H9 (cell line): ENCODE results near the gene AP1S1. TPM values are rescaled to one million over a fixed set of nuclear protein-coding genes. Genes with fewer than 3 reads are reported as not detected.
A peak's percentile ranks its signal among the peaks of the same experiment; 100 is the strongest.
"Not testable (repeated sequence)": the region's sequence is repeated elsewhere in the genome, so short reads cannot be mapped to it uniquely, and the experiment has no call there.

ENCODE experiments used
- DNase-seq: peaks from one replicate; pipeline ENCODE4 v3.0.0-alpha.2; 2017
- H2AFZ ChIP-seq: one replicate; pipeline ENCODE4 v1.6.1; 2013; ENCODE audit warnings: mild to moderate bottlenecking, low read length, control low read depth, moderate library complexity
- H2AK5ac ChIP-seq: 2 replicates; pipeline ENCODE4 v1.6.1; 2013; ENCODE audit warnings: low read length, control low read depth, mixed read lengths; ENCODE audit not compliant: insufficient read length
- H2BK120ac ChIP-seq: one replicate; pipeline ENCODE4 v1.6.1; 2013; ENCODE audit warnings: low read depth, mild to moderate bottlenecking, low read length, control low read depth, inconsistent platforms; ENCODE audit not compliant: poor library complexity, severe bottlenecking
- H2BK12ac ChIP-seq: 2 replicates; pipeline ENCODE4 v1.6.1; 2013; ENCODE audit warnings: low read length, control low read depth, mixed read lengths, low read depth; ENCODE audit not compliant: insufficient read length
- H2BK15ac ChIP-seq: 2 replicates; pipeline ENCODE4 v1.6.1; 2013; ENCODE audit warnings: low read depth, low read length, control low read depth
- H2BK20ac ChIP-seq: one replicate; pipeline ENCODE4 v1.6.1; 2013; ENCODE audit warnings: low read depth, mild to moderate bottlenecking, low read length, control low read depth, inconsistent platforms; ENCODE audit not compliant: poor library complexity, severe bottlenecking
- H2BK5ac ChIP-seq: 2 replicates; pipeline ENCODE4 v1.6.1; 2013; ENCODE audit warnings: low read length, control low read depth, mixed read lengths; ENCODE audit not compliant: insufficient read length
- H3K14ac ChIP-seq: 2 replicates; pipeline ENCODE4 v1.6.1; 2013; ENCODE audit warnings: low read length, control low read depth; ENCODE audit not compliant: insufficient read depth
- H3K18ac ChIP-seq: 2 replicates; pipeline ENCODE4 v1.6.1; 2013; ENCODE audit warnings: low read depth, mild to moderate bottlenecking, mixed read lengths, low read length, control low read depth; ENCODE audit not compliant: insufficient read length
- H3K23ac ChIP-seq: 2 replicates; pipeline ENCODE4 v1.6.1; 2013; ENCODE audit warnings: low read length, control low read depth, mixed read lengths, low read depth; ENCODE audit not compliant: insufficient read length
- H3K23me2 ChIP-seq: 2 replicates; pipeline ENCODE4 v1.6.1; 2013; ENCODE audit warnings: low read depth, mild to moderate bottlenecking, mixed read lengths, low read length, control low read depth; ENCODE audit not compliant: insufficient read length, poor library complexity, severe bottlenecking
- H3K27ac ChIP-seq: 2 replicates; pipeline ENCODE4 v1.5.1; 2013; ENCODE audit warnings: low read length, control low read depth, mixed read lengths, low read depth; ENCODE audit not compliant: insufficient read length
- H3K27me3 ChIP-seq: 2 replicates; pipeline ENCODE4 v1.6.1; 2013; ENCODE audit warnings: low read length, control low read depth, inconsistent platforms; ENCODE audit not compliant: insufficient read depth
- H3K4ac ChIP-seq: 2 replicates; pipeline ENCODE4 v1.6.1; 2013; ENCODE audit warnings: low read depth, mild to moderate bottlenecking, control low read depth, inconsistent platforms, low read length, moderate library complexity
- H3K4me1 ChIP-seq: 2 replicates; pipeline ENCODE4 v1.6.1; 2013; ENCODE audit warnings: low read length, control low read depth, inconsistent platforms; ENCODE audit not compliant: insufficient read depth
- H3K4me2 ChIP-seq: 2 replicates; pipeline ENCODE4 v1.6.1; 2013; ENCODE audit warnings: low read length, control low read depth, mixed read lengths; ENCODE audit not compliant: insufficient read length, insufficient read depth
- H3K56ac ChIP-seq: 2 replicates; pipeline ENCODE4 v1.6.1; 2013; ENCODE audit warnings: low read depth, mild to moderate bottlenecking, mixed read lengths, low read length, control low read depth; ENCODE audit not compliant: insufficient read length
- H3K79me1 ChIP-seq: 2 replicates; pipeline ENCODE4 v1.6.1; 2013; ENCODE audit warnings: low read depth, mild to moderate bottlenecking, moderate library complexity, low read length, control low read depth, inconsistent platforms; ENCODE audit not compliant: insufficient read depth, poor library complexity, severe bottlenecking
- H3K79me2 ChIP-seq: 2 replicates; pipeline ENCODE4 v1.6.1; 2013; ENCODE audit warnings: low read length, control low read depth, inconsistent platforms; ENCODE audit not compliant: insufficient read depth
- H3K9ac ChIP-seq: 2 replicates; pipeline ENCODE4 v1.6.1; 2013; ENCODE audit warnings: low read length, control low read depth, mixed read lengths; ENCODE audit not compliant: insufficient read length; ENCODE audit errors: extremely low read depth
- H3K9me3 ChIP-seq: one replicate; pipeline ENCODE4 v1.6.1; 2013; ENCODE audit warnings: low read depth, low read length, inconsistent platforms; ENCODE audit not compliant: control insufficient read depth
- H3T11ph ChIP-seq: one replicate; pipeline ENCODE4 v1.6.1; 2013; ENCODE audit warnings: mild to moderate bottlenecking, low read length, control low read depth, inconsistent platforms
- H4K20me1 ChIP-seq: one replicate; pipeline ENCODE4 v1.6.1; 2013; ENCODE audit not compliant: control insufficient read depth, insufficient read length, insufficient read depth
- H4K5ac ChIP-seq: 2 replicates; pipeline ENCODE4 v1.6.1; 2013; ENCODE audit warnings: low read depth, mild to moderate bottlenecking, mixed read lengths, low read length, control low read depth; ENCODE audit not compliant: insufficient read length
- H4K8ac ChIP-seq: replicated peaks from 2 replicates; pipeline ENCODE4 v1.6.1; 2013; ENCODE audit warnings: low read length, control low read depth, mixed read lengths, low read depth; ENCODE audit not compliant: insufficient read length
- H4K91ac ChIP-seq: 2 replicates; pipeline ENCODE4 v1.6.1; 2013; ENCODE audit warnings: low read depth, mild to moderate bottlenecking, moderate library complexity, mixed read lengths, low read length, control low read depth; ENCODE audit not compliant: insufficient read length
- H3K27ac Mint-ChIP-seq, 3 experiments: 2 replicates in 2 of 3; 3 replicates in 1 of 3; pipeline ENCODE4 v1.8.0; 2020 to 2021; ENCODE audit warnings: mixed read lengths in 3 of 3, mild to moderate bottlenecking in 1 of 3, moderate library complexity in 1 of 3
- H3K27me3 Mint-ChIP-seq: 2 replicates; pipeline ENCODE4 v1.8.0; 2021; ENCODE audit warnings: low read depth, mild to moderate bottlenecking, moderate library complexity, mixed read lengths
- H3K36me3 Mint-ChIP-seq, 3 experiments: 2 replicates in 2 of 3; 3 replicates in 1 of 3; pipeline ENCODE4 v1.8.0; 2020 to 2021; ENCODE audit warnings: low read depth in 3 of 3, mixed read lengths in 3 of 3; ENCODE audit not compliant: insufficient read depth in 1 of 3
- H3K4me1 Mint-ChIP-seq, 2 experiments: 2 replicates each; pipeline ENCODE4 v1.8.0; 2020; ENCODE audit warnings: mixed read lengths in 2 of 2
- H3K4me3 Mint-ChIP-seq, 2 experiments: 2 replicates in 1 of 2; 3 replicates in 1 of 2; pipeline ENCODE4 v1.8.0; 2020 to 2021; ENCODE audit warnings: mild to moderate bottlenecking in 2 of 2, mixed read lengths in 2 of 2, moderate library complexity in 1 of 2
- H3K9me3 Mint-ChIP-seq, 2 experiments: 2 replicates in 1 of 2; 3 replicates in 1 of 2; pipeline ENCODE4 v1.8.0; 2020; ENCODE audit warnings: mild to moderate bottlenecking in 2 of 2, mixed read lengths in 2 of 2, moderate library complexity in 1 of 2
- WGBS: extraction: QIAGEN DNeasy Blood & Tissue Kit; methylation state at CpG from one replicate; pipeline ENCODE4 v1.1.7; 2013; ENCODE audit warnings: missing lambda C conversion rate, low lambda C conversion rate, mixed read lengths; ENCODE audit not compliant: insufficient read length; ENCODE audit errors: extremely low coverage; 5-methylcytosine and 5-hydroxymethylcytosine counted together
- total RNA-seq: library from RNA; stranded (reverse); gene quantifications from 2 replicates; pipeline ENCODE4 v1.2.1, GENCODE V29; 2021
- TF ChIP-seq, protein P1 (sequence below): fragments of 200-600 bp; sonication (generic); conservative IDR thresholded peaks from 3 replicates; pipeline ENCODE4 v1.8.0; 2021; ENCODE audit warnings: antibody characterized with exemption, mild to moderate bottlenecking

AP1S1 gene
- total RNA-seq, 1 experiment from 2014 or later: 65.2 TPM

DNA sequence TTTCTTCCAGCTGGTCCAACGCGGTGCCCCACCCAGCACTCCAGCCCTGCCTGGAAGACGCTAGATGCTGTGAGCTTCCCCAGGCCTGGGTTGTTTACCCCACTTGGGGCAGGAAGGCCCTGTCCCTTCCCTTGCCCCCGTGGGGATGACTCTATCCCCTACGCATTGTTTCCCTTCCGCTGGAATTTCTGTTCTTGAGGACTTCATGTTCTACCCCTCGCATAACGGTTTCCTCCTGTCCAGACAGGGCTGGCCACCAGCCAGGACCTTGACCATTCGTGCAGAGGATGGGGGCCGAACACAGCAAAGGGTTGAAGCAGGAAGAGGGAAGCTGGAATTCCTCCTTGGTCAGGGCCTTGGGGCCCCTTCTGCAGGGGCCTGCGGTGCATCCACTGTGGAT lies 42.0 kb upstream of the AP1S1 start:
- Histone ChIP-seq H2BK20ac (no peak overlapping the region), H3K9me3 (no peaks in the 10 kb centered on the region), H4K8ac (no peak overlapping the region), H3K4me1 (no peaks in the 10 kb centered on the region), H2AK5ac (no peak overlapping the region), H3K56ac (no peak overlapping the region), H3K27ac (no peak overlapping the region), H2BK15ac (no peak overlapping the region), H2BK120ac (no peak overlapping the region), H4K5ac (no peak overlapping the region), H4K20me1 (no peaks in the 10 kb centered on the region), H3K9ac (no peak overlapping the region), H3K4me2 (no peak overlapping the region), H2BK12ac (no peak overlapping the region), H3K79me1 (no peaks in the 10 kb centered on the region), H3K23ac (no peak overlapping the region), H3K18ac (no peak overlapping the region), H3K27me3 (no peaks in the 10 kb centered on the region), H3K79me2 (no peaks in the 10 kb centered on the region), H3K14ac (no peak overlapping the region), H3K4ac (no peak overlapping the region), H3T11ph (no peak overlapping the region), H2BK5ac (no peak overlapping the region), H3K23me2 (no peaks in the 10 kb centered on the region), H4K91ac (no peak overlapping the region), H2AFZ (no peak overlapping the region)
- no CpG with 5 or more reads among the region's 11 CpGs for WGBS
- DNase-seq: no peak
- Mint-ChIP-seq H3K36me3 (no peaks in the 10 kb centered on the region; a peak in 1 of 7 replicates), H3K4me1 (peaks cover 7 to 10% of the 10 kb centered on the region in 2 experiments; a peak in 3 of 4 replicates), H3K4me3 (no peak overlapping the region; a peak in 1 of 5 replicates), H3K27ac (no peak overlapping the region), H3K27me3 (no peaks in the 10 kb centered on the region), H3K9me3 (no peaks in the 10 kb centered on the region)
- TF ChIP-seq, protein P1, sequence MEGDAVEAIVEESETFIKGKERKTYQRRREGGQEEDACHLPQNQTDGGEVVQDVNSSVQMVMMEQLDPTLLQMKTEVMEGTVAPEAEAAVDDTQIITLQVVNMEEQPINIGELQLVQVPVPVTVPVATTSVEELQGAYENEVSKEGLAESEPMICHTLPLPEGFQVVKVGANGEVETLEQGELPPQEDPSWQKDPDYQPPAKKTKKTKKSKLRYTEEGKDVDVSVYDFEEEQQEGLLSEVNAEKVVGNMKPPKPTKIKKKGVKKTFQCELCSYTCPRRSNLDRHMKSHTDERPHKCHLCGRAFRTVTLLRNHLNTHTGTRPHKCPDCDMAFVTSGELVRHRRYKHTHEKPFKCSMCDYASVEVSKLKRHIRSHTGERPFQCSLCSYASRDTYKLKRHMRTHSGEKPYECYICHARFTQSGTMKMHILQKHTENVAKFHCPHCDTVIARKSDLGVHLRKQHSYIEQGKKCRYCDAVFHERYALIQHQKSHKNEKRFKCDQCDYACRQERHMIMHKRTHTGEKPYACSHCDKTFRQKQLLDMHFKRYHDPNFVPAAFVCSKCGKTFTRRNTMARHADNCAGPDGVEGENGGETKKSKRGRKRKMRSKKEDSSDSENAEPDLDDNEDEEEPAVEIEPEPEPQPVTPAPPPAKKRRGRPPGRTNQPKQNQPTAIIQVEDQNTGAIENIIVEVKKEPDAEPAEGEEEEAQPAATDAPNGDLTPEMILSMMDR: no peak

DNA sequence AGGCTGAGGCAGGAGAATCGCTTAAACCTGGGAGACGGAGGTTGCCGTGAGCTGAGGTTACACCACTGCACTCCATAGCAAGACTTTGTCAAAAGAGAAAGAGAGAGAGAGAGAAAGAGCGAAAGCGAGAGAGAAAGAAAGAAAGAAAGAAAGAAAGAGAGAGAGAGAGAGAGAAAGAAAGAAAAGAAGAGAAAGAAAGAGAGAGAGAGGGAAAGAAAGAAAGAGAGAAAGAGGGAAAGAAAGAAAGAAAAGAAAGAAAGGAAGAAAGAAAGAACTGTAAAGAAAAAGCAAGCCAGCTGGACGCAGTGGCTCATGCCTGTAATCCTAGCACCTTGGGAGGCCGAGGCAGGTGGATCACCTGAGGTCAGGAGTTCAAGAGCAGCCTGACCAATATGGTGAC lies 41.1 kb upstream of the AP1S1 start:
- not testable (repeated sequence) for H2BK15ac ChIP-seq, H3K4ac ChIP-seq, H3K23me2 ChIP-seq, H2BK120ac ChIP-seq, H3K27me3 ChIP-seq, H3K9me3 ChIP-seq, H3T11ph ChIP-seq, H2BK20ac ChIP-seq, H3K18ac ChIP-seq, H3K4me3 Mint-ChIP-seq, H4K5ac ChIP-seq, H3K27me3 Mint-ChIP-seq, H2BK12ac ChIP-seq, H3K9ac ChIP-seq, H2AK5ac ChIP-seq, H4K8ac ChIP-seq, H3K4me1 ChIP-seq, H4K20me1 ChIP-seq, H3K4me2 ChIP-seq, H2AFZ ChIP-seq, H3K79me2 ChIP-seq, H3K36me3 Mint-ChIP-seq, H3K9me3 Mint-ChIP-seq, H3K27ac ChIP-seq, H4K91ac ChIP-seq, H3K79me1 ChIP-seq, H3K14ac ChIP-seq, H3K23ac ChIP-seq, H2BK5ac ChIP-seq, DNase-seq, H3K56ac ChIP-seq
- H3K4me1 Mint-ChIP-seq: peaks cover 7 to 13% of the 10 kb centered on the region in 2 experiments; a peak in 3 of 4 replicates
- peak overlapping the region in 2 of 3 experiments; percentile 29 to 44; a peak in 1 of 7 replicates for H3K27ac Mint-ChIP-seq
- WGBS: no CpG with 5 or more reads among the region's 7 CpGs
